NCI-H82 treated with DMSO at 0.1 percent for 48 hours (cell line): ENCODE results near the gene ETV7.
A peak's percentile ranks its signal among the peaks of the same experiment; 100 is the strongest.

Experiments used
- DNase-seq: peaks from one replicate; lab custom pipeline; 2025; ENCODE audit not compliant: unreplicated experiment; lab: John Stamatoyannopoulos, UW

The ETV7 gene

GRCh38 chr6:36324715-36325114 is 62.8 kb downstream of the ETV7 start:
- no peak for DNase-seq

DNA sequence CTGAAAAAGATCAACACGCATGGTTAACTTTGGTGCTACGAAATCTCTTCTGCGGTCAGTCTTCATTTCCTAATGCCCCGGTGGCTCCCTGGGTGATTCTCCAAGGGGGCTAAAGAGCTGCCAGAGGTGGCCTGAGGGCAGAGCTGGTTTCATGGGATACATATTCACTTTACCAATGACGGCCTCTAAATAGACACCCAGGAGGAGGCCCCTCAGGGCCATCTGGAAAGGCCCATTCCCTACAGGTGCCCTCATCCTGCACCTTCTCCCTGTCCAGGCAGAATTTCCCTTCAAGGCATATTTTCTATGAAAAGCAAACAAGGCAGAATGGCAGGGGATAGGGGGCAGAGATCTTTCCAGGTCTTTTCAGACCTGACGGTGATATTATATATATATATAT is 63.3 kb downstream of the ETV7 start:
- no peak for DNase-seq

DNA sequence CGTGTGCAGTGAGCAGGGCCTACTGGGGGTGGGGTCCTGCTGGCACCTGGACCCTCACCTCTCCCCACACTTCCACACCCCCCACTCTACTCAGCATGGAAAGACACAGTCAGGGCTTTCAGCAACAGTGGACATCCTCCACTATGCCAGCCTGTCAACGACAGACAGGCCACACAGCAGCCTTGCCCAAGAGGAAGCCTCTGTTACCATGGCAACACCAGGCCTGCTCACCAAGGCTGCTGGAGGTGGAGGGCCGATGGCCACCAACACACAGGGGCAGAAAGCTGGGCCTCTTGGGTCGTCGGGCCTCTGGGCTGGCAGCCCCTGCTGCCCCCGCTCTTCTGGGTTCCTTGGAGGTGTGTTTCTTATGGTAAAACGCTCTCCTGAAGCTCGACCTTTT is 64.4 kb downstream of the ETV7 start:
- no peak for DNase-seq

DNA sequence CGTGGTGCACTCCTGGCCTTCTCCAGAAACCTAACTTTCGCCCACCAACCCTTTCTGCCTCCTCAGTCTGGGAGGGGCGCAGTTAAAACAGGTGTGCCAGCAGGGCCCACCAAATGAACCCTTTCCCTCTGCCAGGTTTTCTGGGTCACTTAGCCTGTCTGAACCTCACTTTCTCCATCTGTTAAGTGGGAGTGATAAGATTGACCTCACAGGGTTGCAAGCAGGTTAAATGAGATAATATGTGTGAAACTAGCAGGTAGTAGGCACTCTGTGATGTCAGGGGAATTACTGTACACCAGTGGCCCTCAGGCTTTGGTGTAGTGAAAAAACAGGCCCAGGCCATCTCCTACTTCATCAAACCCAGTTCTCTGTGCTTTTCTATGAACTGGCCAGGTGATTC is 64.9 kb downstream of the ETV7 start:
- no peak for DNase-seq

- no peak for DNase-seq
Measured at GRCh38 chr6:36320475-36320874, 67.0 kb downstream of the ETV7 start.

GRCh38 chr6:36319821-36320220 is 67.6 kb downstream of the ETV7 start:
- no peak for DNase-seq

DNA sequence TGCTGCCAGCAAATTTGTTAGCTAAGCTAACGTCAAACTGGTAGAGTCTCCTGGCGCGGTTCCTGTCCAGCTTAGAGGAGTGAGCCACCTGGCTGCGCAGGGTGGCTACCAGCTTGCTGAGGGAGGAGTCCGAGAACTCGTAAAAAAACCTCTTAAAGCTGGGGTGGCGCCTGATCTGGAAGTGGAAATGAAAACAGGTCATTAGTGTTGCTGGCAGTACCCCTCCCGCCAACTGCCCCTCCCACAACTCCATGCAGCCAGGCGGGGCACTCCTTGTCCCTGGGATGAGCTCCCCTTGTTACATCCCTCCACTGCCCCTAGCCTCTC is 68.1 kb downstream of the ETV7 start:
- peak; percentile 57 for DNase-seq

- DNase-seq, result peak; percentile 57
Measured at GRCh38 chr6:36318690-36319435, 68.6 kb downstream of the ETV7 start.

DNA sequence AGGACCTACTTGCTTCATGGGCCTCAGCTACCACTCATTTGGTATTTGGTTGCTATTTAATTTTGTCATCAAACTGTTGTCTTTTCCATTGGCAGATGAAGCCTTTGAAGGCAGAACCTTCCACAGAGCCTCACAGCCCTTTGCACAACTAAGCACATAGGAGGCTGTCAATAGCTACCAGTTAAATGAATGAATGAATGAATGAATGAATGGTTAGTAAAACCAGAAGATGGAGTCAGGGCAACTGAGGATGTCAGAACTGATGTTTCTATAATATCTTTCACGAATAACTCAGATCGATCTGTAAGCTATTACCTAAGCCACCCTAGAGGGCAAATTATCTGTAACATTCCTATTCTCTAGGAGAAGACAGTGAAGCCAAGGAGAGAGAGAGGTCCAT is 69.8 kb downstream of the ETV7 start:
- no peak for DNase-seq
